ENCODE data around the gene KREMEN1. TPM values are rescaled to one million over a fixed set of nuclear protein-coding genes. Genes with fewer than 3 reads are reported as not detected.

KREMEN1 gene
- total and polyA plus RNA-seq, 2 donors, result 10.7 to 14.2 TPM

DNA sequence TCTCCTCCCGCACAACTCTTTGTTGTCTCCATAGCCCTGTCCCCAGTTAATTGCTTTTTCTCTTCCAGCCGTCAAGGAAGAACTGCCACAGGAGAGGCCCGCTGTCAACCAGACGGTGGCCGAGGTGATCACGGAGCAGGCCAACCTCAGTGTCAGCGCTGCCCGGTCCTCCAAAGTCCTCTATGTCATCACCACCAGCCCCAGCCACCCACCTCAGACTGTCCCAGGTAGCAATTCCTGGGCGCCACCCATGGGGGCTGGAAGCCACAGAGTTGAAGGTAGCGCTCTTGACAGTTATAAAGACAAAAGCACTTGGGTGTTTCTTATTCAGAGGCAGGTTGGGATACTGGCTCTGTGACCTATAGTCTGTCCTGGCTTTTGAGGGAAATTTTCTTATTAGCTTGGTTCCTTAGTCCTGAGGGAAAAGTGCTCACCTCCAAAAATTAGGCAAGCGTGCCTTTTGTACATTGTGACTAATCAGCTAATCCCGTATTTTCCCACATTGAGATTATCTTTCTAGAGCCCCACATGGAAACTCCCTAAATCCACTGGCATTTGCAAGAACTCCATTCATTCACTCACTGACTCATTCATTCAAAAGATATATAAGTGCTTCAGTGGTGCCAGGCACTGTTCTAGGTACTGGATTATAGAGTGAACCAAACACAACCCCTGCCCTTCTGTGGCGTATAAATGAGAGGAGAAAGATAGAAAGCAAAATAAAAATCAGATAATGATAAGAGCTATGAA, 65.9 kb downstream of the KREMEN1 start:
- DNase-seq (ENCODE audit: low read depth in 6 of 9, low spot score in 9 of 9), result no peak
- H3K27me3 ChIP-seq (ENCODE audit: control insufficient read depth in 2 of 2, insufficient read depth in 1 of 2, low read length in 1 of 2), result no peaks in the 10 kb centered on the region
- no peaks in the 10 kb centered on the region for H3K9me3 ChIP-seq (ENCODE audit: control insufficient read depth in 2 of 2, insufficient read depth in 1 of 2, low read length in 1 of 2)
- no peak overlapping the region for H3K4me3 ChIP-seq (ENCODE audit: low read length in 2 of 2)
- 97% methylated on average over 13 of the region's 13 CpGs for WGBS
- peaks cover 0 to 6% of the 10 kb centered on the region in 2 donors for H3K4me1 ChIP-seq (ENCODE audit: control insufficient read depth in 2 of 2, insufficient read depth in 2 of 2, low read length in 2 of 2)
- no peak overlapping the region for H3K27ac ChIP-seq (ENCODE audit: low read depth in 1 of 2, low read length in 1 of 2)
- H3K36me3 ChIP-seq (ENCODE audit: control insufficient read depth in 2 of 2, insufficient read depth in 2 of 2, low read length in 1 of 2), result peaks cover 66 to 76% of the 10 kb centered on the region in 2 donors

DNA sequence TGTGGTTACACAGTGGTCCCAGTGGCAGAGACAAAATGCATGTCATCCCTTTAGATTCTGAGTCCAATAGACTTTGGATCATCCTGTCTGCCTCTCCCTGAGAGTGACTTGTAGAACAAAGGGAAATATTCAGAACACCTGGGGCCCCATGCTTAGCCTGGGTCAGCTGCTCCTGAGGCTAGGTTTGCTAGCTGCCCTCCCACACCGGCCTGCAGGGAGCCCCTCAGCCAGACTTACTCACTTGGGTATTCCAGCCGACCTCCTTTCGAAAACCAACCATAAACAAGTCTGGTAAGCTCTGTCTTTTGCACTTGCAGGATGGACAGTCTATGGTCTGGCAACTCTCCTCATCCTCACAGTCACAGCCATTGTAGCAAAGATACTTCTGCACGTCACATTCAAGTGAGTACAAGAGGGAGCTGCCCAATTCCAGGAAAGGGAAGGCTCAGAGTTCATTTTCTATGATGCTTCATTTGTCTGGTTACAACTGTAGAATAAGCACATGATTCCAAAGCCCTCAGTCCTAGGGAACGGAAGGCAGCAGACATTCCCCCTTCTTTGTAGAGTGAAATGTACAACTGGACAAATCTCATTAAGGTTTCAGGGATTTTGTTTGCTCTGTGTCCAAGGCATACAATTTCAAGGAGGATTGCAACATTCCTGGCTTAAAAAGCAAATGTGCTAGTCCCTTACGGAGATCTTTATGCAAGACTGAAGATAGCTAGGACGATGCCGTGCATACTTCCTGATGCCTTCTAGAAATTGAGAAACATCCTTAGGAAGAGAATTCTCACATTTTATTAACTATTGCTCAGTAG, 67.3 kb downstream of the KREMEN1 start:
- DNase-seq (ENCODE audit: low read depth in 6 of 9, low spot score in 9 of 9), result no peak
- 94% methylated on average over 8 of the region's 8 CpGs for WGBS
- Histone ChIP-seq H3K4me1 (ENCODE audit: control insufficient read depth in 2 of 2, insufficient read depth in 2 of 2, low read length in 2 of 2) (peaks cover 0 to 15% of the 10 kb centered on the region in 2 donors), H3K4me3 (ENCODE audit: low read length in 2 of 2) (no peak overlapping the region), H3K27ac (ENCODE audit: low read depth in 1 of 2, low read length in 1 of 2) (peak overlapping the region in 1 of 2 donors; percentile 3), H3K9me3 (ENCODE audit: control insufficient read depth in 2 of 2, insufficient read depth in 1 of 2, low read length in 1 of 2) (no peaks in the 10 kb centered on the region), H3K27me3 (ENCODE audit: control insufficient read depth in 2 of 2, insufficient read depth in 1 of 2, low read length in 1 of 2) (no peaks in the 10 kb centered on the region), H3K36me3 (ENCODE audit: control insufficient read depth in 2 of 2, insufficient read depth in 2 of 2, low read length in 1 of 2) (peaks cover 68 to 78% of the 10 kb centered on the region in 2 donors)

DNA sequence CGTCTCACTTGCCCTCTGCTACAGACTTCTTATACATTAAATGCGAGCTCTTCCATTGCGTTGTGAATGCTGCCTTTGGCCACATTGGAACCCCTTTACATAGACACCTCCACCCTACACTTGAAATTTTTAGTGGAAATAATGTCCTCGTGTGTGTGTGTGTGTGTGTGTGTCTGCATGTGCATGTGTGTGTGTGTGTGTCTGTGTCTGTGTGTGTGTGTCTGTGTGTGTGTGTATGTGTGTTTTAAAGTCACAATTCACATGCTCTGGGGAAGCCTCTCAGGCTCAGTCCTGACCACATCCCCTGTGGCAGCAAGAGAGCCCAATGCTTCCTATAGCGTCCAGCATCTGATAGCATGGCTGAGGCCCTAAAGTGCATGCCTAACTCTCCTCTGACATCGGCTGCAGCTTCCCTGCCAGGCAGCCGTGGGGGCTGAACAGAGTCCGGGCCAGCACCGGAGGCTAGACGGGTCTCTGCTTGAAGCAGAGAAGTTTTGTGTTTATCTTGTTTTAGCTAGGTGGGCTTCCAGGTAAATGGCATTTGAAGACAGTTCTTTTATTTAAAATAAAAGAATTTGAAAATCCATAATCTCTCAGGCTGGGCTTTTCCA, 68.3 kb downstream of the KREMEN1 start:
- 77% methylated on average over 10 of the region's 10 CpGs for WGBS
- Histone ChIP-seq H3K9me3 (ENCODE audit: control insufficient read depth in 2 of 2, insufficient read depth in 1 of 2, low read length in 1 of 2) (no peaks in the 10 kb centered on the region), H3K4me1 (ENCODE audit: control insufficient read depth in 2 of 2, insufficient read depth in 2 of 2, low read length in 2 of 2) (peaks cover 0 to 15% of the 10 kb centered on the region in 2 donors), H3K27ac (ENCODE audit: low read depth in 1 of 2, low read length in 1 of 2) (no peak overlapping the region), H3K27me3 (ENCODE audit: control insufficient read depth in 2 of 2, insufficient read depth in 1 of 2, low read length in 1 of 2) (no peaks in the 10 kb centered on the region), H3K4me3 (ENCODE audit: low read length in 2 of 2) (no peak overlapping the region), H3K36me3 (ENCODE audit: control insufficient read depth in 2 of 2, insufficient read depth in 2 of 2, low read length in 1 of 2) (peaks cover 63 to 80% of the 10 kb centered on the region in 2 donors)
- no peak for DNase-seq (ENCODE audit: low read depth in 6 of 9, low spot score in 9 of 9)

DNA sequence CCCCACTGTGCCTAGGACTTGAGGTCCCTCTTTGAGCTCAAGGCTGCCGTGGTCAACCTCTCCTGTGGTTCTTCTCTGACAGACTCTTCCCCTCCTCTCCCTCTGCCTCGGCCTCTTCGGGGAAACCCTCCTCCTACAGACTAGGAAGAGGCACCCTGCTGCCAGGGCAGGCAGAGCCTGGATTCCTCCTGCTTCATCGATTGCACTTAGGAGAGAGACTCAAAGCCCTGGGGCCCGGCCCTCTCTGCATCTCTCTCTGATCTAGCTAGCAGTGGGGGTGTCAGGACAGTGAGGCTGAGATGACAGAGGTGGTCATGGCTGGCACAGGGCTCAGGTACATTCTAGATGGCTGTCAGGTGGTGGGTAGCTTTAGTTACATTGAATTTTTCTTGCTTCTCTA, 69.3 kb downstream of the KREMEN1 start:
- H3K4me1 ChIP-seq (ENCODE audit: control insufficient read depth in 2 of 2, insufficient read depth in 2 of 2, low read length in 2 of 2), result peaks cover 0 to 15% of the 10 kb centered on the region in 2 donors
- DNase-seq (ENCODE audit: low read depth in 6 of 9, low spot score in 9 of 9), result no peak
- H3K9me3 ChIP-seq (ENCODE audit: control insufficient read depth in 2 of 2, insufficient read depth in 1 of 2, low read length in 1 of 2), result no peaks in the 10 kb centered on the region
- WGBS, result 91% methylated on average over 5 of the region's 5 CpGs
- H3K27me3 ChIP-seq (ENCODE audit: control insufficient read depth in 2 of 2, insufficient read depth in 1 of 2, low read length in 1 of 2), result no peaks in the 10 kb centered on the region
- peaks cover 65 to 79% of the 10 kb centered on the region in 2 donors for H3K36me3 ChIP-seq (ENCODE audit: control insufficient read depth in 2 of 2, insufficient read depth in 2 of 2, low read length in 1 of 2)
- no peak overlapping the region for H3K4me3 ChIP-seq (ENCODE audit: low read length in 2 of 2)
- no peak overlapping the region for H3K27ac ChIP-seq (ENCODE audit: low read depth in 1 of 2, low read length in 1 of 2)

DNA sequence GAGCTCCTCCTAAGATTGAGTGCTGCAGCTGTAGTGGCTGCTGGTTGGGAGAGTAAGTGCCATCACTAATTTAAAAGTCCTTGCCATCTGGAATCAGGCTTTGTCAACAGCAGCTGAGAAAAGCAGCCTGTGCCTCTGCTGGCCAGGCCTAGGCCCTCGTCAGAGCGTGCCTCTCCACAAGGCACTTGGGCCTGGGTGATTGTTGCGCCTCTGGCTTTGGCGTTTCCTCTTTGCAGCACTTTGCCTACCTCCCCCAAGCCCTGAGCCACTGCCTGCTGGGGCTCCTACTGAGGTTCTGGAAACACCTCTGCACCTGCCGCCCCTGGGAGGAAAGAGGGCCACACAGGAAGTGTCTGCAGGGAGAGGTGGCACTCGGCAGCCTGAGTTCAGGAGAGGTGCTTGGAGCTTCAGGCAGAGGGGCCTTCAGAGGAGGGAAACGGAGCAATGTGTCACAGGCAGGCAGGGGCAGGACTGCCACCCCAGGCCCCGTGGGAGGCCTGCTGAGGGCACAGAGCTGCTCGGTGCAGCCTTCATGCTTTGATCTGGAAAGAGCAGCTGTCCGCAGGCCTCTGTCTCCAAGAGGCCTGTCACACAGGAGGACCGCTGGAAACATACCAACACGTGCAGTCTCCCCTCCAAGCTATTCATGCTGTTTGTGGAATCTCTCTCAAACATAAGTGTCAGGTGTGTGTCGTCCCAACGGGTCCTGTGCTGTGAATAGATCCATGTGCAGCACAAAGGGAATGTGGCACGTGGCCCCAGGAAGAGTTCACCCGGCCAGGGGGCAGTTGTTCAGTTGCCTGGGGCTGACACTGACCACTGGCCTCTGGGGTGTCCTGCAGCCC, 71.3 kb downstream of the KREMEN1 start:
- Histone ChIP-seq H3K9me3 (ENCODE audit: control insufficient read depth in 2 of 2, insufficient read depth in 1 of 2, low read length in 1 of 2) (no peaks in the 10 kb centered on the region), H3K4me3 (ENCODE audit: low read length in 2 of 2) (no peak overlapping the region), H3K4me1 (ENCODE audit: control insufficient read depth in 2 of 2, insufficient read depth in 2 of 2, low read length in 2 of 2) (peaks cover 0 to 15% of the 10 kb centered on the region in 2 donors), H3K27ac (ENCODE audit: low read depth in 1 of 2, low read length in 1 of 2) (peak overlapping the region in 1 of 2 donors; percentile 11), H3K36me3 (ENCODE audit: control insufficient read depth in 2 of 2, insufficient read depth in 2 of 2, low read length in 1 of 2) (peaks cover 50 to 72% of the 10 kb centered on the region in 2 donors), H3K27me3 (ENCODE audit: control insufficient read depth in 2 of 2, insufficient read depth in 1 of 2, low read length in 1 of 2) (no peaks in the 10 kb centered on the region)
- DNase-seq (ENCODE audit: low read depth in 6 of 9, low spot score in 9 of 9), result peak in 1 of 9 donors; percentile 37
- 60% methylated on average over 16 of the region's 16 CpGs for WGBS

DNA sequence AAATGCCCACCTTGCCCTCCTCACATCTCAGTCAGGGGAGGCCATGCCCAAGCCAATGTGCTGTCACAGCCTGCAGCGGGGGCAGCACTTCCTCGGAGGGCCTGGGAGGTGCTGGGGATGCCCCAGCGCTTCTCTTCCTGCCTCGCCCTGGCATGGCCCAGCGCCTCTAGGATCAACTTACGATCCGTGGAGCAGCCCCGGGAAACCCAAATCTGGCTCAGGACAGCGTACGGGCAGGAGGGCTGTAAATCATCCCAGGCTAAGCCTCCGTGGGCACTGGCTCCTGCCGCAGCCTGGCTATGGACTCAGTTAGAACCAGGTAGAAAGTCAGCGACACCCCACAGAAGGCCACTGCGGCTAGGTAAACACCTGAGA, 71.9 kb downstream of the KREMEN1 start:
- H3K27ac ChIP-seq (ENCODE audit: low read depth in 1 of 2, low read length in 1 of 2), result no peak overlapping the region
- no peak for DNase-seq (ENCODE audit: low read depth in 6 of 9, low spot score in 9 of 9)
- no peaks in the 10 kb centered on the region for H3K27me3 ChIP-seq (ENCODE audit: control insufficient read depth in 2 of 2, insufficient read depth in 1 of 2, low read length in 1 of 2)
- H3K36me3 ChIP-seq (ENCODE audit: control insufficient read depth in 2 of 2, insufficient read depth in 2 of 2, low read length in 1 of 2), result peaks cover 46 to 68% of the 10 kb centered on the region in 2 donors
- peaks cover 0 to 13% of the 10 kb centered on the region in 2 donors for H3K4me1 ChIP-seq (ENCODE audit: control insufficient read depth in 2 of 2, insufficient read depth in 2 of 2, low read length in 2 of 2)
- 95% methylated on average over 14 of the region's 14 CpGs for WGBS
- no peaks in the 10 kb centered on the region for H3K9me3 ChIP-seq (ENCODE audit: control insufficient read depth in 2 of 2, insufficient read depth in 1 of 2, low read length in 1 of 2)
- H3K4me3 ChIP-seq (ENCODE audit: low read length in 2 of 2), result no peak overlapping the region

DNA sequence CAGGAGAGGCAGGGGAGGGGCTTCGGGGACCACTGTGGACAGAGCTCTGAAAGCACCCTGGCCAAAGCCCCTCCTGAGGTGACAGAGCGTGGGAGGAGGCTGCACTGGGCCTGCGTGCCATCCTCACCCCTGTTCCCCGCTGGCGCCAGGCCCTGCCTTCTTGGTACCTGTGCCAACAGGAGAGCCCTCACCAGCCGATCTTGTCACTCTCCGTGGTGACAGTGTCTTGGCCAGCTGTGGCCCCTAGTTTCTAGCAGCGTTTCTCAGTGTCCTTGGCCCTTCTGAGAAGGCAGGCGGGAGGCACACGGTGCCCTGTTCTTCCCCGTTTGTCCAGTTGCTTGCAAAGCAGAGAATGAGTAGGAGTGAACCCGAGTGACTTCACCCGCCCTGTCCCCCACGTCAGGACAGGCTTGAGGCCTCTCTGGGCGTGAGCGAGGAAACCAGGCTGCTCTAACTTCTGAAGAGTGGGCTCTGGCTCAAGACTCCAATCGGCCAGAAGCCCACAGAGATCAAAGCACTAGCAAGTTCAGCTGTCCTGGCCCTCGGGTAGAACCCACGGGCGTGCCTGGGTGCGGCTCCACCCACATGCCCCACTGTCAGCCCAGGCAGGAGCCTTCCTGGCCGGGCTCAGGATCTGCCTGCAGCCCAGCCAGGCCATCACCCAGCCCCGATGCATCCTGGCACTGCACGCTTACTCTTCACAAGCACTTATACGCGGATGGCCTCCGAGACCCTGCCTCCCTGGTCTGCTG, 72.7 kb downstream of the KREMEN1 start:
- Histone ChIP-seq H3K4me3 (ENCODE audit: low read length in 2 of 2) (no peak overlapping the region), H3K36me3 (ENCODE audit: control insufficient read depth in 2 of 2, insufficient read depth in 2 of 2, low read length in 1 of 2) (peaks cover 38 to 62% of the 10 kb centered on the region in 2 donors), H3K4me1 (ENCODE audit: control insufficient read depth in 2 of 2, insufficient read depth in 2 of 2, low read length in 2 of 2) (peaks cover 0 to 11% of the 10 kb centered on the region in 2 donors), H3K9me3 (ENCODE audit: control insufficient read depth in 2 of 2, insufficient read depth in 1 of 2, low read length in 1 of 2) (no peaks in the 10 kb centered on the region), H3K27me3 (ENCODE audit: control insufficient read depth in 2 of 2, insufficient read depth in 1 of 2, low read length in 1 of 2) (no peaks in the 10 kb centered on the region), H3K27ac (ENCODE audit: low read depth in 1 of 2, low read length in 1 of 2) (no peak overlapping the region)
- no peak for DNase-seq (ENCODE audit: low read depth in 6 of 9, low spot score in 9 of 9)
- WGBS, result 93% methylated on average over 27 of the region's 27 CpGs

DNA sequence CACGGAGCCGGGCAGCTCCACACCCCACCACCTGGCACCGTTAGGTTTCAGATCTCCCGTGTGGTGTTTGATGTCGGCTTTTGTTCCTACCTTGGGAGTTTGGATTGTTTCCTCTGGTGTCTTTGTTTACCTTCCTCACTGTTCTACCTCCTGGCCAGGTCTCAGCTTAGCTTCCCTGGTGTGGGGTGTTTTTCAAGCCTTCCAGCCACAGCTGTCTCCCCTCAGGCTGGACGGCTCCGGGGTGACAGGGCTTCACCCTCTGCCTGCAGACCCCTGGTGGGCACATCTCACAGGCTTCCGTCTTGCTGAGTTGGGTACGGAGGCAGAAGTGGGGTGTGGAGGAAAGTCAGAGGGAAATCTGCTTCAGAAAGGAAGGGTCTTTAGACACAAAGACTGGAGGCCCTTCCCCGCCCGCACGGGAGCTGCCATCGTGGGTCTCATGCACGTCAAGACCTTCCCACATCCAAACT, 73.3 kb downstream of the KREMEN1 start:
- 95% methylated on average over 14 of the region's 14 CpGs for WGBS
- H3K36me3 ChIP-seq (ENCODE audit: control insufficient read depth in 2 of 2, insufficient read depth in 2 of 2, low read length in 1 of 2), result peaks cover 33 to 58% of the 10 kb centered on the region in 2 donors
- H3K27me3 ChIP-seq (ENCODE audit: control insufficient read depth in 2 of 2, insufficient read depth in 1 of 2, low read length in 1 of 2), result no peaks in the 10 kb centered on the region
- H3K27ac ChIP-seq (ENCODE audit: low read depth in 1 of 2, low read length in 1 of 2), result no peak overlapping the region
- DNase-seq (ENCODE audit: low read depth in 6 of 9, low spot score in 9 of 9), result no peak
- no peak overlapping the region for H3K4me3 ChIP-seq (ENCODE audit: low read length in 2 of 2)
- H3K9me3 ChIP-seq (ENCODE audit: control insufficient read depth in 2 of 2, insufficient read depth in 1 of 2, low read length in 1 of 2), result no peaks in the 10 kb centered on the region
- peaks cover 0 to 11% of the 10 kb centered on the region in 2 donors for H3K4me1 ChIP-seq (ENCODE audit: control insufficient read depth in 2 of 2, insufficient read depth in 2 of 2, low read length in 2 of 2)
